Aorta (tissue), 5 donors: Measurements from ENCODE around the gene PRSS27. TPM values are rescaled to one million over a fixed set of nuclear protein-coding genes. Genes with fewer than 3 reads are reported as not detected.

Experiments used
- ATAC-seq: fragments of 200-7000 bp; cut with Tn5 transposase; one replicate; pipeline ENCODE4 v1.9.1; 2022; ENCODE audit warnings: moderate library complexity; ENCODE audit not compliant: low FRiP score
- DNase-seq, 2 donors: peaks; one replicate each; pipeline ENCODE4 v3.0.0-alpha.2; 2020
- H3K27ac ChIP-seq, 2 donors: one replicate each; pipeline ENCODE4 v1.5.1; 2013; ENCODE audit warnings: low read length in 2 of 2, mild to moderate bottlenecking in 2 of 2, moderate library complexity in 2 of 2, control low read depth in 1 of 2, inconsistent platforms in 1 of 2, low read depth in 1 of 2
- H3K27me3 ChIP-seq, 2 donors: one replicate each; pipeline ENCODE4 v1.6.1; 2013; ENCODE audit warnings: control low read depth in 1 of 2, low read length in 1 of 2, mild to moderate bottlenecking in 1 of 2, moderate library complexity in 1 of 2; ENCODE audit not compliant: insufficient read depth in 2 of 2, control insufficient read depth in 1 of 2
- H3K36me3 ChIP-seq, 2 donors: one replicate each; pipeline ENCODE4 v1.6.1; 2013; ENCODE audit warnings: control low read depth in 1 of 2, low read length in 1 of 2, mild to moderate bottlenecking in 1 of 2; ENCODE audit not compliant: insufficient read depth in 2 of 2, control insufficient read depth in 1 of 2
- H3K4me1 ChIP-seq, 2 donors: one replicate each; pipeline ENCODE4 v1.6.1; 2013; ENCODE audit warnings: low read length in 2 of 2, control low read depth in 1 of 2, mild to moderate bottlenecking in 1 of 2, moderate library complexity in 1 of 2; ENCODE audit not compliant: insufficient read depth in 2 of 2, control insufficient read depth in 1 of 2
- H3K4me3 ChIP-seq, 2 donors: one replicate each; pipeline ENCODE4 v1.5.1; 2013; ENCODE audit warnings: low read length in 2 of 2, control low read depth in 1 of 2, mild to moderate bottlenecking in 1 of 2
- H3K9me3 ChIP-seq: one replicate; pipeline ENCODE4 v1.6.1; 2013; ENCODE audit warnings: mild to moderate bottlenecking, low read length; ENCODE audit not compliant: control insufficient read depth
- WGBS, 2 donors: extraction: QIAGEN DNeasy Blood & Tissue Kit; methylation state at CpG; one replicate each; pipeline ENCODE4 v1.1.7; 2013; 5-methylcytosine and 5-hydroxymethylcytosine counted together
- intact Hi-C, 2 donors: fragments of 100-400 bp; cut with DNase I; formaldehyde crosslinking; loops; one replicate each; pipeline versions ENCODE4 v1.14.2 to v1.15.0; 2022
- polyA plus RNA-seq, 2 donors: library from polyadenylated mRNA; stranded (reverse); fragments of 200-250 nt; gene quantifications; one replicate each; pipeline ENCODE4 v1.2.3, GENCODE V29; 2013
- total RNA-seq, 2 donors: library from RNA; stranded (reverse); fragmentation: NEBNext Ultra II Directional; extraction: Animal tissue kit (Norgen Biotek cat#: 25700); gene quantifications; one replicate each; pipeline ENCODE4 v1.2.1, GENCODE V29; 2021
- donor health status: healthy with polysubstance abuse.
- donor health status: Bipolar disorder and iron deficiency.
- donor health status: DM: no; HTN: no; CAD: no.
- donor health status: DM: no; HTN: no; CAD: no.
- donor health status: DM: yes; HTN: yes; CAD: no.

The PRSS27 gene
- total and polyA plus RNA-seq, 4 donors = 1.3 to 2.2 (median 1.5) TPM

- 86 to 93% methylated on average over 10 of the region's 10 CpGs for WGBS, 2 donors
- no peak overlapping the region for H3K4me3 ChIP-seq
- no peak for ATAC-seq
- no peaks in the 10 kb centered on the region for H3K27me3 ChIP-seq
- intact Hi-C loops = no loop called here
- H3K27ac ChIP-seq = no peak overlapping the region
- H3K4me1 ChIP-seq = no peaks in the 10 kb centered on the region
- no peak for DNase-seq
- no peaks in the 10 kb centered on the region for H3K9me3 ChIP-seq
- H3K36me3 ChIP-seq = peaks cover 0 to 2% of the 10 kb centered on the region in 2 donors
These were observed 10.4 kb downstream of the PRSS27 start for GRCh38 chr16:2709588-2709984.

GRCh38 chr16:2708955-2709587, 11.0 kb downstream of the PRSS27 start:
- ATAC-seq (no peak), DNase-seq (no peak)
- intact Hi-C loops = no loop called here
- no peaks in the 10 kb centered on the region for H3K4me1 ChIP-seq
- no peaks in the 10 kb centered on the region for H3K27me3 ChIP-seq
- no peak overlapping the region for H3K27ac ChIP-seq
- 93 to 94% methylated on average over 22 of the region's 22 CpGs for WGBS, 2 donors
- H3K9me3 ChIP-seq = no peaks in the 10 kb centered on the region
- no peak overlapping the region for H3K4me3 ChIP-seq
- peaks cover 0 to 2% of the 10 kb centered on the region in 2 donors for H3K36me3 ChIP-seq

- ATAC-seq = no peak
- H3K4me1 ChIP-seq = no peaks in the 10 kb centered on the region
- no peaks in the 10 kb centered on the region for H3K27me3 ChIP-seq
- intact Hi-C loops = no loop called here
- H3K9me3 ChIP-seq = no peaks in the 10 kb centered on the region
- H3K36me3 ChIP-seq = peaks cover 0 to 2% of the 10 kb centered on the region in 2 donors
- WGBS, 2 donors = 92 to 94% methylated on average over 14 of the region's 14 CpGs
- H3K27ac ChIP-seq = no peak overlapping the region
- no peak for DNase-seq
- H3K4me3 ChIP-seq = no peak overlapping the region
These were observed 11.8 kb downstream of the PRSS27 start for GRCh38 chr16:2708290-2708639.

GRCh38 chr16:2707368-2708289, 12.4 kb downstream of the PRSS27 start:
- WGBS, 2 donors = 92 to 93% methylated on average over 51 of the region's 51 CpGs
- ATAC-seq (no peak), DNase-seq (no peak)
- H3K4me1 ChIP-seq = no peaks in the 10 kb centered on the region
- no peaks in the 10 kb centered on the region for H3K9me3 ChIP-seq
- H3K27me3 ChIP-seq = no peaks in the 10 kb centered on the region
- H3K27ac ChIP-seq = no peak overlapping the region
- intact Hi-C loops = no loop called here
- no peak overlapping the region for H3K4me3 ChIP-seq
- peaks cover 0 to 4% of the 10 kb centered on the region in 2 donors for H3K36me3 ChIP-seq

GRCh38 chr16:2706611-2707311, 13.3 kb downstream of the PRSS27 start:
- no peak overlapping the region for H3K27ac ChIP-seq
- peaks cover 0 to 4% of the 10 kb centered on the region in 2 donors for H3K36me3 ChIP-seq
- no peaks in the 10 kb centered on the region for H3K9me3 ChIP-seq
- intact Hi-C loops = no loop called here
- H3K4me1 ChIP-seq = no peaks in the 10 kb centered on the region
- DNase-seq = no peak
- no peaks in the 10 kb centered on the region for H3K27me3 ChIP-seq
- H3K4me3 ChIP-seq = no peak overlapping the region
- WGBS, 2 donors = 92 to 93% methylated on average over 17 to 22 of the region's 22 CpGs
- ATAC-seq = no peak

GRCh38 chr16:2706085-2706484, 13.9 kb downstream of the PRSS27 start:
- intact Hi-C loops = no loop called here
- peaks cover 0 to 4% of the 10 kb centered on the region in 2 donors for H3K36me3 ChIP-seq
- no peak for DNase-seq

GRCh38 chr16:2705351-2705750, 14.7 kb downstream of the PRSS27 start:
- ATAC-seq (no peak), DNase-seq (no peak)
- Histone ChIP-seq H3K4me1 (no peaks in the 10 kb centered on the region), H3K36me3 (peaks cover 0 to 4% of the 10 kb centered on the region in 2 donors), H3K4me3 (no peak overlapping the region), H3K27ac (no peak overlapping the region), H3K27me3 (no peaks in the 10 kb centered on the region), H3K9me3 (no peaks in the 10 kb centered on the region)
- intact Hi-C loops = no loop called here
- WGBS, 2 donors = 91 to 93% methylated on average over 10 of the region's 10 CpGs

More at GRCh38 chr16:2706085-2706484, 13.9 kb downstream of the PRSS27 start:
- no peaks in the 10 kb centered on the region for H3K27me3 ChIP-seq
- no peak overlapping the region for H3K4me3 ChIP-seq
- ATAC-seq = no peak
- no peak overlapping the region for H3K27ac ChIP-seq
- no peaks in the 10 kb centered on the region for H3K4me1 ChIP-seq
- 89 to 93% methylated on average over 17 of the region's 17 CpGs for WGBS, 2 donors
- H3K9me3 ChIP-seq = no peaks in the 10 kb centered on the region

- 88 to 92% methylated on average over 14 of the region's 14 CpGs for whole genome bisulfite sequencing, 2 donors
- DNase-seq (no peak), ATAC-seq (no peak)
- H3K4me1 ChIP-seq = no peaks in the 10 kb centered on the region
- no peaks in the 10 kb centered on the region for H3K27me3 ChIP-seq
- no peak overlapping the region for H3K27ac ChIP-seq
- intact Hi-C loops = no loop called here
- no peaks in the 10 kb centered on the region for H3K9me3 ChIP-seq
- H3K36me3 ChIP-seq = peaks cover 0 to 4% of the 10 kb centered on the region in 2 donors
- no peak overlapping the region for H3K4me3 ChIP-seq
These were observed 15.1 kb downstream of the PRSS27 start for GRCh38 chr16:2704983-2705275.
